Measurements from ENCODE around the gene OR52J3. TPM values are rescaled to one million over a fixed set of nuclear protein-coding genes. Genes with fewer than 3 reads are reported as not detected.

The OR52J3 gene
- total and polyA plus RNA-seq, 2 of the 8 experiments (the other 6 are each of a cell fraction or from before 2014, with no cell fraction given), result not detected

GRCh38 chr11:5065027-5065426, 18.7 kb downstream of the OR52J3 start (continued):
- TF ChIP-seq CHD7 (IDR thresholded peaks at IDR 0.05; ENCODE audit: insufficient replicate concordance, low read length) (no peak), ZNF274 (IDR thresholded peaks at IDR 0.05; ENCODE audit: borderline replicate concordance, extremely low read depth, low read length) (no peak), CHD2 (IDR thresholded peaks at IDR 0.05; ENCODE audit: low read length) (no peak), HDAC6 (IDR thresholded peaks at IDR 0.05; ENCODE audit: low read depth, low read length) (no peak), GTF2F1 (IDR thresholded peaks at IDR 0.05; ENCODE audit: borderline replicate concordance, low read depth, low read length) (no peak), FOSL1 (IDR thresholded peaks at IDR 0.05; ENCODE audit: insufficient read depth, low read depth, low read length) (no peak), JUND (IDR thresholded peaks at IDR 0.05; ENCODE audit: low read length) (no peak), TBP (IDR thresholded peaks at IDR 0.05; ENCODE audit: low read depth, low read length) (no peak), KDM1A (IDR thresholded peaks at IDR 0.05; ENCODE audit: borderline replicate concordance, low read length) (no peak), POU5F1 (IDR thresholded peaks at IDR 0.05; ENCODE audit: low read depth, low read length) (no peak), EGR1 (IDR thresholded peaks at IDR 0.05; ENCODE audit: borderline replicate concordance, low read depth, low read length) (no peak), SAP30 (IDR thresholded peaks at IDR 0.05; ENCODE audit: insufficient read depth, insufficient replicate concordance, low read length) (no peak), BRCA1 (IDR thresholded peaks at IDR 0.05; ENCODE audit: low read depth, low read length) (no peak)

All from H1 (cell line).